Natural killer cell (primary cell): ENCODE measurements around the gene LILRB2. TPM values are rescaled to one million over a fixed set of nuclear protein-coding genes. Genes with fewer than 3 reads are reported as not detected.
"Not testable (repeated sequence)": the region's sequence is repeated elsewhere in the genome, so short reads cannot be mapped to it uniquely, and the experiment has no call there.

ENCODE experiments used
- ATAC-seq, 3 donors: fragments of 150-1000 bp in 2 of 3; fragments of 200-7000 bp in 1 of 3; cut with Tn5 transposase; 1 replicate in 1 of 3; 2 replicates in 2 of 3; pipeline ENCODE4 v1.10.0; 2021; ENCODE audit warnings: mild to moderate bottlenecking in 2 of 3, moderate library complexity in 2 of 3
- DNase-seq, 2 donors: peaks; one replicate each; pipeline versions ENCODE4 v3.0.0 to v3.0.0-alpha.2; 2013 to 2021; ENCODE audit warnings: mixed read lengths in 1 of 2
- H3K27ac ChIP-seq: one replicate; pipeline ENCODE4 v1.5.1; 2013; ENCODE audit warnings: mild to moderate bottlenecking, low read length
- H3K27me3 ChIP-seq: one replicate; pipeline ENCODE4 v1.6.1; 2013; ENCODE audit warnings: low read length; ENCODE audit not compliant: control insufficient read depth, insufficient read depth
- H3K36me3 ChIP-seq: one replicate; pipeline ENCODE4 v1.6.1; 2013; ENCODE audit warnings: low read length; ENCODE audit not compliant: control insufficient read depth, insufficient read depth
- H3K4me1 ChIP-seq: one replicate; pipeline ENCODE4 v1.6.1; 2013; ENCODE audit warnings: low read length; ENCODE audit not compliant: control insufficient read depth, insufficient read depth
- H3K4me3 ChIP-seq: one replicate; pipeline ENCODE4 v1.5.1; 2013; ENCODE audit warnings: low read length
- H3K9me3 ChIP-seq: one replicate; pipeline ENCODE4 v1.6.1; 2013; ENCODE audit warnings: low read length; ENCODE audit not compliant: control insufficient read depth, insufficient read depth
- H3K27ac Mint-ChIP-seq, 2 donors: one replicate each; pipeline ENCODE4 v1.8.0; 2022; ENCODE audit warnings: mild to moderate bottlenecking in 2 of 2, mixed read lengths in 2 of 2, moderate library complexity in 1 of 2
- H3K27me3 Mint-ChIP-seq, 2 donors: one replicate each; pipeline ENCODE4 v1.8.0; 2022; ENCODE audit warnings: low read depth in 2 of 2, mixed read lengths in 2 of 2
- H3K36me3 Mint-ChIP-seq: one replicate; pipeline ENCODE4 v1.8.0; 2022; ENCODE audit warnings: mixed read lengths
- H3K4me1 Mint-ChIP-seq, 2 donors: one replicate each; pipeline ENCODE4 v1.8.0; 2022; ENCODE audit warnings: mixed read lengths in 2 of 2
- H3K4me3 Mint-ChIP-seq: one replicate; pipeline ENCODE4 v1.8.0; 2022; ENCODE audit warnings: mild to moderate bottlenecking, moderate library complexity, mixed read lengths
- H3K9me3 Mint-ChIP-seq, 2 donors: one replicate each; pipeline ENCODE4 v1.8.0; 2022; ENCODE audit warnings: mixed read lengths in 2 of 2
- WGBS: methylation state at CpG from one replicate; pipeline ENCODE4 v1.1.7; 2013; ENCODE audit warnings: missing lambda C conversion rate; ENCODE audit not compliant: insufficient coverage; 5-methylcytosine and 5-hydroxymethylcytosine counted together
- intact Hi-C: fragments of 100-400 bp; cut with micrococcal nuclease; formaldehyde crosslinking; loops from one replicate; pipeline ENCODE4 v1.14.2; 2022
- total RNA-seq, 4 donors: library from RNA; stranded (reverse); fragments of 120-200 nt in 1 of 4; gene quantifications; one replicate each; pipeline versions ENCODE4 v1.2.3 to v1.2.4, GENCODE V29; 2013 to 2022
- TF ChIP-seq, protein P1 (sequence below): fragments of 200-600 bp; IDR thresholded peaks from one replicate; pipeline ENCODE4 v1.8.0; 2022; ENCODE audit warnings: antibody characterized with exemption

The LILRB2 gene
- total RNA-seq, 3 donors from 2014 or later (not counting 1 experiment from before 2014, with no cell fraction given) = 4.6 to 41.4 (median 23.7) TPM

GRCh38 chr19:54282686-54283470, 2.0 kb upstream of the LILRB2 start:
- Histone ChIP-seq H3K27ac (no peak overlapping the region), H3K9me3 (no peaks in the 10 kb centered on the region), H3K36me3 (no peaks in the 10 kb centered on the region), H3K4me1 (peaks cover 51% of the 10 kb centered on the region), H3K4me3 (no peak overlapping the region), H3K27me3 (no peaks in the 10 kb centered on the region)
- no peak overlapping the region for H3K4me3 Mint-ChIP-seq
- H3K27me3 Mint-ChIP-seq = peaks cover 7 to 18% of the 10 kb centered on the region in 2 donors
- TF ChIP-seq, protein P1, sequence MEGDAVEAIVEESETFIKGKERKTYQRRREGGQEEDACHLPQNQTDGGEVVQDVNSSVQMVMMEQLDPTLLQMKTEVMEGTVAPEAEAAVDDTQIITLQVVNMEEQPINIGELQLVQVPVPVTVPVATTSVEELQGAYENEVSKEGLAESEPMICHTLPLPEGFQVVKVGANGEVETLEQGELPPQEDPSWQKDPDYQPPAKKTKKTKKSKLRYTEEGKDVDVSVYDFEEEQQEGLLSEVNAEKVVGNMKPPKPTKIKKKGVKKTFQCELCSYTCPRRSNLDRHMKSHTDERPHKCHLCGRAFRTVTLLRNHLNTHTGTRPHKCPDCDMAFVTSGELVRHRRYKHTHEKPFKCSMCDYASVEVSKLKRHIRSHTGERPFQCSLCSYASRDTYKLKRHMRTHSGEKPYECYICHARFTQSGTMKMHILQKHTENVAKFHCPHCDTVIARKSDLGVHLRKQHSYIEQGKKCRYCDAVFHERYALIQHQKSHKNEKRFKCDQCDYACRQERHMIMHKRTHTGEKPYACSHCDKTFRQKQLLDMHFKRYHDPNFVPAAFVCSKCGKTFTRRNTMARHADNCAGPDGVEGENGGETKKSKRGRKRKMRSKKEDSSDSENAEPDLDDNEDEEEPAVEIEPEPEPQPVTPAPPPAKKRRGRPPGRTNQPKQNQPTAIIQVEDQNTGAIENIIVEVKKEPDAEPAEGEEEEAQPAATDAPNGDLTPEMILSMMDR = no peak
- peaks cover 19 to 31% of the 10 kb centered on the region in 2 donors for H3K4me1 Mint-ChIP-seq
- H3K27ac Mint-ChIP-seq = no peak overlapping the region
- WGBS = 22% methylated on average over 7 of the region's 9 CpGs
- H3K36me3 Mint-ChIP-seq = no peaks in the 10 kb centered on the region
- intact Hi-C loops = no loop called here
- no peaks in the 10 kb centered on the region for H3K9me3 Mint-ChIP-seq
- DNase-seq = no peak
- ATAC-seq = no peak

GRCh38 chr19:54281729-54282075, 792 bp upstream of the LILRB2 start:
- H3K36me3 Mint-ChIP-seq, ATAC-seq, H3K27me3 ChIP-seq, H3K9me3 Mint-ChIP-seq, H3K4me3 ChIP-seq, H3K9me3 ChIP-seq, H3K27ac Mint-ChIP-seq, H3K36me3 ChIP-seq, intact Hi-C loops, H3K27ac ChIP-seq, DNase-seq, H3K4me3 Mint-ChIP-seq: not testable (repeated sequence)
- H3K4me1 Mint-ChIP-seq = peaks cover 17 to 31% of the 10 kb centered on the region in 2 donors
- WGBS = 83% methylated on average over 5 of the region's 5 CpGs
- peaks cover 48% of the 10 kb centered on the region for H3K4me1 ChIP-seq
- peaks cover 7 to 18% of the 10 kb centered on the region in 2 donors for H3K27me3 Mint-ChIP-seq

DNA sequence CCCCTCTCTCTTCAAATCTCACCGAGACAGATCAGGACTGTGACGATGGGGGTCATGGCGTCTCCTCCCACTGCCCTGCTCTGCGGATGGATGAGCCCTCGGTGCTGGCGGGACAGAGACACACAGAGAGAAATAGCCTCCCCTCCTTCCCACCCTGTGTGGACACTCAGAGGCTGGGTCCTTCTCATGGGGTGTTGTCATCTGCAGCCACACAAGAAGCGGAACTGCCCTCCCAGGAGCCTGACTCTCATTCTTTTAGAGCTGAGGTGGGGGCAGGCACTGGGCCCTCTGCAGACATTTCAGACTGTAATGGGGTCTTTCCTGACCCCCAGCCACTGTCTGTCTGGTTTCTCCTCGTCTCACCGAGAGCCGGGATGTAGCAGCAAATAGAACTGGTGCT, 469 bp downstream of the LILRB2 start:
- H3K27me3 ChIP-seq, H3K9me3 Mint-ChIP-seq, H3K9me3 ChIP-seq, H3K36me3 ChIP-seq, H3K27ac ChIP-seq, H3K27ac Mint-ChIP-seq, intact Hi-C loops, H3K36me3 Mint-ChIP-seq, DNase-seq, H3K4me3 Mint-ChIP-seq: not testable (repeated sequence)
- ATAC-seq = peak in 1 of 3 donors; percentile 69
- Histone ChIP-seq H3K4me1 (peaks cover 36% of the 10 kb centered on the region), H3K4me3 (peak overlapping the region; percentile 10)
- 8% methylated on average over 10 of the region's 10 CpGs for WGBS
- Mint-ChIP-seq H3K4me1 (peaks cover 7 to 21% of the 10 kb centered on the region in 2 donors), H3K27me3 (peaks cover 7 to 18% of the 10 kb centered on the region in 2 donors)

DNA sequence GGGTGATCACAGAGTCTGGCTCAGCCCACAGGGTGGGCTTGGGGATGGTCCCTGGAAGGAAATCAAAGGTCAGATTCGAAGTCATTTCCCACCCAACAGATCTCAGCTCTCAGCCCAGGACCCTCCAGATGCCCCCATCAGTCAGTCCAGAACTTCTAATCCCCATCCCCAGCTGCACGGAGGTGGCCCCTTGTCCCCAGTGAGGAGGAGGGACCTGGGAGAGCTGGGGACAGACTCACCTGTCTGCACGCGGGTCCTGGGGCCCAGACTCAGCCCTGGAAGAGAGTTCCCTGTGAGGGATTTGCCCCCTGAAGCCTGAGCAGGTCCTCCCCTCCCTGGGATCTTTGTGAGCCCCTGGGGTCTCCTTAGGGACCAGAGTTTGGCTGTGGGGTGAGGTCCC, 885 bp downstream of the LILRB2 start:
- Histone ChIP-seq H3K4me3 (peak overlapping the region; percentile 10), H3K4me1 (peaks cover 32% of the 10 kb centered on the region)
- H3K9me3 Mint-ChIP-seq, H3K27ac ChIP-seq, H3K36me3 Mint-ChIP-seq, H3K27me3 ChIP-seq, H3K4me3 Mint-ChIP-seq, H3K27ac Mint-ChIP-seq, ATAC-seq, intact Hi-C loops, H3K9me3 ChIP-seq, H3K36me3 ChIP-seq, DNase-seq: not testable (repeated sequence)
- Mint-ChIP-seq H3K4me1 (peaks cover 5 to 17% of the 10 kb centered on the region in 2 donors), H3K27me3 (peaks cover 7 to 18% of the 10 kb centered on the region in 2 donors)
- WGBS = 40% methylated on average over 4 of the region's 4 CpGs

GRCh38 chr19:54279406-54279962, 1.4 kb downstream of the LILRB2 start:
- H3K9me3 Mint-ChIP-seq = no peaks in the 10 kb centered on the region
- intact Hi-C loops = no loop called here
- WGBS = 93% methylated on average over 16 of the region's 18 CpGs
- peaks cover 29% of the 10 kb centered on the region for H3K4me1 ChIP-seq
- no peak overlapping the region for H3K27ac Mint-ChIP-seq
- H3K27me3 Mint-ChIP-seq = peaks cover 7 to 18% of the 10 kb centered on the region in 2 donors
- no peak overlapping the region for H3K4me3 ChIP-seq
- H3K27ac ChIP-seq = no peak overlapping the region
- TF ChIP-seq, protein P1 = no peak
- H3K27me3 ChIP-seq = no peaks in the 10 kb centered on the region
- no peaks in the 10 kb centered on the region for H3K36me3 Mint-ChIP-seq
- H3K36me3 ChIP-seq = no peaks in the 10 kb centered on the region
- no peak for ATAC-seq
- no peak for DNase-seq
- H3K9me3 ChIP-seq = no peaks in the 10 kb centered on the region
- no peak overlapping the region for H3K4me3 Mint-ChIP-seq
- peaks cover 0 to 11% of the 10 kb centered on the region in 2 donors for H3K4me1 Mint-ChIP-seq

GRCh38 chr19:54278571-54279195, 2.2 kb downstream of the LILRB2 start:
- H3K4me1 Mint-ChIP-seq = peaks cover 0 to 15% of the 10 kb centered on the region in 2 donors
- H3K4me3 ChIP-seq, ATAC-seq, H3K36me3 ChIP-seq, H3K27ac Mint-ChIP-seq, H3K9me3 Mint-ChIP-seq, H3K4me3 Mint-ChIP-seq, DNase-seq, H3K27ac ChIP-seq, H3K9me3 ChIP-seq, intact Hi-C loops, H3K27me3 ChIP-seq, H3K36me3 Mint-ChIP-seq: not testable (repeated sequence)
- peaks cover 7 to 22% of the 10 kb centered on the region in 2 donors for H3K27me3 Mint-ChIP-seq
- WGBS = 88% methylated on average over 15 of the region's 15 CpGs
- H3K4me1 ChIP-seq = peaks cover 25% of the 10 kb centered on the region
